Measurements from ENCODE around the gene RTN4RL1. TPM values are rescaled to one million over a fixed set of nuclear protein-coding genes. Genes with fewer than 3 reads are reported as not detected.

Gene RTN4RL1
- total and polyA plus RNA-seq, 2 of the 4 experiments (the other 2 are of a cell fraction) = under 0.01 to 0.03 TPM

DNA sequence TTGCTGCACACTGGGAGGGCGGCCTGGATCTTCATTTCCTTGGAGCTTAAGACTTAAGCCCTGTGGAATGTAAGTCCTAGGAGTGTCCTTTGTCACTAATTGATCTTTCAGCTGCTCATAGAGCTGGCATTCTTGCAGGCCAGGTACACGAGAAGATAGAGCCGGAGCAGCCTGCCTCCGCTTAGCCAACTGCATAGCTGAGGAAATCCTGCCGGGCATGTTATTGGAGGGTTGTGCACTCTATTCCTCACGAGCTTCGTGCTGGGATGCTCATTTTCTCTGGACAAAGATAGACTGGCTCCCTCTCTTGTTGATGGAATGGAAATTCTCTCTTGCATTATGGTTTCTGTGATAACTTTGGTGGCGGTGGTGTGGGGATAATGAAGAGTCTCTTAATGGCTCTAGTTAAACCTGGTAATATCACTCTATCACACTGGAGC lies 118.5 kb downstream of the RTN4RL1 start:
- CTCF ChIA-PET = no interaction called here

More for the DNA sequence above, 118.5 kb downstream of the RTN4RL1 start:
- H3K27ac ChIP-seq (ENCODE audit: insufficient read depth, low read length) = no peak overlapping the region
- H2AK5ac ChIP-seq (ENCODE audit: low read depth, low read length) = no peak overlapping the region
- peaks cover 53% of the 10 kb centered on the region for H3K27me3 ChIP-seq (ENCODE audit: control insufficient read depth, insufficient read depth, low read length)
- H3K14ac ChIP-seq (replicated peaks; ENCODE audit: low read depth, low read length) = no peak overlapping the region
- no peaks in the 10 kb centered on the region for H3K79me1 ChIP-seq (ENCODE audit: low read depth in 1 of 2, low read length in 2 of 2)
- no peak overlapping the region for H2BK5ac ChIP-seq (ENCODE audit: low read depth, low read length, poor library complexity, severe bottlenecking)
- DNase-seq (no peak), ATAC-seq (ENCODE audit: low read depth) (no peak)
- no CpG with 5 or more reads among the region's 8 CpGs for WGBS, 2 experiments (ENCODE audit: extremely low coverage in 2 of 2, insufficient read length in 1 of 2)
- TF ChIP-seq, protein P1, sequence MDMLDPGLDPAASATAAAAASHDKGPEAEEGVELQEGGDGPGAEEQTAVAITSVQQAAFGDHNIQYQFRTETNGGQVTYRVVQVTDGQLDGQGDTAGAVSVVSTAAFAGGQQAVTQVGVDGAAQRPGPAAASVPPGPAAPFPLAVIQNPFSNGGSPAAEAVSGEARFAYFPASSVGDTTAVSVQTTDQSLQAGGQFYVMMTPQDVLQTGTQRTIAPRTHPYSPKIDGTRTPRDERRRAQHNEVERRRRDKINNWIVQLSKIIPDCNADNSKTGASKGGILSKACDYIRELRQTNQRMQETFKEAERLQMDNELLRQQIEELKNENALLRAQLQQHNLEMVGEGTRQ (IDR thresholded peaks at IDR 0.05; ENCODE audit: low read depth, low read length) = no peak
- TF ChIP-seq RFX5 (IDR thresholded peaks at IDR 0.05; ENCODE audit: low read depth, low read length) = no peak
- no peak for TF ChIP-seq MAZ (IDR thresholded peaks at IDR 0.05; ENCODE audit: borderline replicate concordance, low read depth, low read length)
- TF ChIP-seq SMC3 (IDR thresholded peaks at IDR 0.05; ENCODE audit: low read depth, low read length) = no peak
- no peak for TF ChIP-seq RCOR1 (IDR thresholded peaks at IDR 0.05; ENCODE audit: insufficient replicate concordance, low read length)
- no peak for TF ChIP-seq CEBPB (IDR thresholded peaks at IDR 0.05; ENCODE audit: low read depth, low read length)
- TF ChIP-seq, protein P2, sequence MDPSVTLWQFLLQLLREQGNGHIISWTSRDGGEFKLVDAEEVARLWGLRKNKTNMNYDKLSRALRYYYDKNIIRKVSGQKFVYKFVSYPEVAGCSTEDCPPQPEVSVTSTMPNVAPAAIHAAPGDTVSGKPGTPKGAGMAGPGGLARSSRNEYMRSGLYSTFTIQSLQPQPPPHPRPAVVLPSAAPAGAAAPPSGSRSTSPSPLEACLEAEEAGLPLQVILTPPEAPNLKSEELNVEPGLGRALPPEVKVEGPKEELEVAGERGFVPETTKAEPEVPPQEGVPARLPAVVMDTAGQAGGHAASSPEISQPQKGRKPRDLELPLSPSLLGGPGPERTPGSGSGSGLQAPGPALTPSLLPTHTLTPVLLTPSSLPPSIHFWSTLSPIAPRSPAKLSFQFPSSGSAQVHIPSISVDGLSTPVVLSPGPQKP (IDR thresholded peaks at IDR 0.05; ENCODE audit: borderline replicate concordance, low read depth, low read length) = no peak
- no peak for TF ChIP-seq CHD1 (IDR thresholded peaks at IDR 0.05; ENCODE audit: low read depth, low read length)
- TF ChIP-seq POLR2A (IDR thresholded peaks at IDR 0.05; ENCODE audit: low read depth, low read length) = no peak
- no peak for TF ChIP-seq NFE2L2 (IDR thresholded peaks at IDR 0.05; ENCODE audit: low read depth, low read length)
- no peak for TF ChIP-seq BHLHE40 (IDR thresholded peaks at IDR 0.05; ENCODE audit: low read depth, low read length)
- H3K9me3 ChIP-seq (ENCODE audit: control insufficient read depth, insufficient read depth, low read length) = no peaks in the 10 kb centered on the region
- no peak overlapping the region for H2BK20ac ChIP-seq (ENCODE audit: low read depth, low read length)
- H2AK9ac ChIP-seq (replicated peaks; ENCODE audit: low read depth, low read length, poor library complexity) = no peak overlapping the region
- H3K23ac ChIP-seq (ENCODE audit: low read depth, low read length) = no peak overlapping the region
- H4K20me1 ChIP-seq (ENCODE audit: insufficient read depth, low read length) = no peaks in the 10 kb centered on the region
- H2AFZ ChIP-seq (replicated peaks; ENCODE audit: low read length, poor library complexity) = no peak overlapping the region
- H4K8ac ChIP-seq (ENCODE audit: low read depth in 2 of 2, low read length in 2 of 2) = no peak overlapping the region
- no peak overlapping the region for H4K5ac ChIP-seq (ENCODE audit: low read depth, low read length)
- no peak overlapping the region for H3K56ac ChIP-seq (ENCODE audit: extremely low read depth, insufficient read depth, low read length)
- in situ Hi-C loops (cut with MboI; ENCODE audit: low sequenced_read_pairs) (loop anchor here (10.0 kb wide), 1 partner anchor 378 kb away; no protein-coding TSS in a partner anchor), dilution Hi-C loops (cut with HindIII; ENCODE audit: low sequenced_read_pairs, unreplicated experiment) (no loop called here), intact Hi-C loops (cut with micrococcal nuclease) (no loop called here)
- H3K4ac ChIP-seq (ENCODE audit: low read depth, low read length) = no peak overlapping the region
- no peak overlapping the region for H3K18ac ChIP-seq (ENCODE audit: low read depth, low read length)
- no peaks in the 10 kb centered on the region for H3K9me1 ChIP-seq (ENCODE audit: insufficient read depth, low read length)
- no peaks in the 10 kb centered on the region for H3K36me3 ChIP-seq (ENCODE audit: control insufficient read depth, insufficient read depth, low read length)
- no peak overlapping the region for H2BK120ac ChIP-seq (ENCODE audit: low read depth, low read length)
- H3K4me2 ChIP-seq (ENCODE audit: low read depth, low read length) = no peak overlapping the region
- POLR2A ChIA-PET (ENCODE audit: unreplicated experiment) = no interaction called here
- no peak overlapping the region for H3K4me3 ChIP-seq (ENCODE audit: insufficient read depth, low read depth, low read length)
- H3K9ac ChIP-seq (ENCODE audit: low read depth, low read length) = no peak overlapping the region
- BruUV-seq (replicated peaks) = no TSS peak
- no peak overlapping the region for H2BK15ac ChIP-seq (ENCODE audit: low read depth, low read length)
- no peaks in the 10 kb centered on the region; the same call in 1 of the 2 replicates for H3K4me1 ChIP-seq (ENCODE audit: control insufficient read depth, insufficient read depth, low read length)
- no peak overlapping the region for H4K91ac ChIP-seq (ENCODE audit: insufficient read depth, low read depth, low read length)
